ENCODE measurements around the gene KNDC1.

DNA sequence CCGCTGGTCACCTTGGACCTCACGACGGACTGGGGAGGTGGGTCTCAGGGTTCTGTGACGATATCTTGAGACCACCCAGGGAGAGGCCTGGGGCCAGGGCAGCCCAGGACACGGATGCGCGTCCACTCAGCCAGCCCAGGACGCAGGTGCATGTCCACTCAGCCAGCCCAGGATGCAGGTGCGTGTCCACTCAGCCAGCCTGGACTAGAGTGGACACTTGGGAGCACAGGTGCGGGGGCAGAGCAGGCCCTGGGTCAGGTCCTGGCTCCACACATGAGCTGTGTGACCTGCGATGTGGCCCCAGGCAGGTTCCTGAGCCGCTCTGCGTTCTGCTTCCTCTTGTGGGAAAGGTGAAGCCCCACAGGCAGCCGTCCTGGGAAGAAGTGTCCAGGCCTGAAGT lies 22.2 kb downstream of the KNDC1 start:
- TF ChIP-seq POLR2A (IDR thresholded peaks at IDR 0.05; ENCODE audit: extremely low read depth, insufficient read length) (no peak), MAX (IDR thresholded peaks at IDR 0.05; ENCODE audit: low read depth, low read length) (no peak)
- TF ChIP-seq, protein P1, sequence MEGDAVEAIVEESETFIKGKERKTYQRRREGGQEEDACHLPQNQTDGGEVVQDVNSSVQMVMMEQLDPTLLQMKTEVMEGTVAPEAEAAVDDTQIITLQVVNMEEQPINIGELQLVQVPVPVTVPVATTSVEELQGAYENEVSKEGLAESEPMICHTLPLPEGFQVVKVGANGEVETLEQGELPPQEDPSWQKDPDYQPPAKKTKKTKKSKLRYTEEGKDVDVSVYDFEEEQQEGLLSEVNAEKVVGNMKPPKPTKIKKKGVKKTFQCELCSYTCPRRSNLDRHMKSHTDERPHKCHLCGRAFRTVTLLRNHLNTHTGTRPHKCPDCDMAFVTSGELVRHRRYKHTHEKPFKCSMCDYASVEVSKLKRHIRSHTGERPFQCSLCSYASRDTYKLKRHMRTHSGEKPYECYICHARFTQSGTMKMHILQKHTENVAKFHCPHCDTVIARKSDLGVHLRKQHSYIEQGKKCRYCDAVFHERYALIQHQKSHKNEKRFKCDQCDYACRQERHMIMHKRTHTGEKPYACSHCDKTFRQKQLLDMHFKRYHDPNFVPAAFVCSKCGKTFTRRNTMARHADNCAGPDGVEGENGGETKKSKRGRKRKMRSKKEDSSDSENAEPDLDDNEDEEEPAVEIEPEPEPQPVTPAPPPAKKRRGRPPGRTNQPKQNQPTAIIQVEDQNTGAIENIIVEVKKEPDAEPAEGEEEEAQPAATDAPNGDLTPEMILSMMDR (IDR thresholded peaks at IDR 0.05; ENCODE audit: low read depth, low read length) = no peak

Data from NB4 (cell line).